GM15510 (cell line): ENCODE measurements around the gene OCIAD2.

Experiments
- POLR2A ChIP-seq: IDR thresholded peaks from 3 replicates; pipeline ENCODE4 v1.6.1; 2011; ENCODE audit warnings: borderline replicate concordance; ENCODE audit not compliant: insufficient read length; ENCODE audit errors: extremely low read depth

Gene OCIAD2

GRCh38 chr4:48896845-48897244 is 9.7 kb downstream of the OCIAD2 start:
- no peak for TF ChIP-seq POLR2A

GRCh38 chr4:48891028-48891619 is 15.4 kb downstream of the OCIAD2 start:
- no peak for TF ChIP-seq POLR2A

- no peak for TF ChIP-seq POLR2A
Observed at GRCh38 chr4:48879561-48880442, 26.8 kb downstream of the OCIAD2 start.

GRCh38 chr4:48877827-48878535 is 28.6 kb downstream of the OCIAD2 start:
- no peak for TF ChIP-seq POLR2A

GRCh38 chr4:48863728-48864127 is 42.8 kb downstream of the OCIAD2 start:
- no peak for TF ChIP-seq POLR2A

GRCh38 chr4:48862661-48863060 is 43.9 kb downstream of the OCIAD2 start:
- no peak for TF ChIP-seq POLR2A

- TF ChIP-seq POLR2A, result no peak
Observed at GRCh38 chr4:48862038-48862437, 44.5 kb downstream of the OCIAD2 start.

GRCh38 chr4:48858130-48858529 is 48.4 kb downstream of the OCIAD2 start:
- no peak for TF ChIP-seq POLR2A

GRCh38 chr4:48854982-48855381 is 51.6 kb downstream of the OCIAD2 start:
- no peak for TF ChIP-seq POLR2A

GRCh38 chr4:48854395-48854683 is 52.2 kb downstream of the OCIAD2 start:
- no peak for TF ChIP-seq POLR2A

- TF ChIP-seq POLR2A, result no peak
Observed at GRCh38 chr4:48853604-48854394, 52.8 kb downstream of the OCIAD2 start.

GRCh38 chr4:48851651-48852050 is 54.9 kb downstream of the OCIAD2 start:
- no peak for TF ChIP-seq POLR2A

- TF ChIP-seq POLR2A, result no peak
Observed at GRCh38 chr4:48844843-48845242, 61.7 kb downstream of the OCIAD2 start.

GRCh38 chr4:48841045-48841827 is 65.3 kb downstream of the OCIAD2 start:
- no peak for TF ChIP-seq POLR2A
